RPMI8226 (cell line): ENCODE data around the gene MSANTD1.

Experiments
- DNase-seq: peaks from one replicate; pipeline ENCODE4 v3.0.0-alpha.2; 2015

MSANTD1 gene

GRCh38 chr4:3248811-3249661 lies at the start of gene MSANTD1:
Gene MSANTD1, plus strand, starts transcription at chr4:3249159. Its CDS starts 64 bp downstream, at chr4:3249223.
- DNase-seq: no peak

- no peak for DNase-seq
Measured at GRCh38 chr4:3199653-3200422, 49.1 kb upstream of the MSANTD1 start.

- DNase-seq: no peak
Measured at GRCh38 chr4:3200423-3201090, 48.4 kb upstream of the MSANTD1 start.

GRCh38 chr4:3201718-3202702 lies 46.9 kb upstream of the MSANTD1 start:
- no peak for DNase-seq

GRCh38 chr4:3202836-3203820 lies 45.8 kb upstream of the MSANTD1 start:
- no peak for DNase-seq

- no peak for DNase-seq
Measured at GRCh38 chr4:3203971-3204431, 45.0 kb upstream of the MSANTD1 start.

GRCh38 chr4:3205995-3206394 lies 43.0 kb upstream of the MSANTD1 start:
- no peak for DNase-seq

- no peak for DNase-seq
Measured at GRCh38 chr4:3206439-3207100, 42.4 kb upstream of the MSANTD1 start.

- no peak for DNase-seq
Measured at GRCh38 chr4:3207531-3208037, 41.4 kb upstream of the MSANTD1 start.

- no peak for DNase-seq
Measured at GRCh38 chr4:3208826-3209225, 40.1 kb upstream of the MSANTD1 start.

- DNase-seq: no peak
Measured at GRCh38 chr4:3209551-3210325, 39.2 kb upstream of the MSANTD1 start.

- DNase-seq: no peak
Measured at GRCh38 chr4:3210467-3210866, 38.5 kb upstream of the MSANTD1 start.

GRCh38 chr4:3211866-3212265 lies 37.1 kb upstream of the MSANTD1 start:
- no peak for DNase-seq

GRCh38 chr4:3212391-3213105 lies 36.4 kb upstream of the MSANTD1 start:
- DNase-seq: no peak

- DNase-seq: no peak
Measured at GRCh38 chr4:3213106-3213425, 35.9 kb upstream of the MSANTD1 start.

- no peak for DNase-seq
Measured at GRCh38 chr4:3213661-3214250, 35.2 kb upstream of the MSANTD1 start.

GRCh38 chr4:3215256-3215655 lies 33.7 kb upstream of the MSANTD1 start:
- no peak for DNase-seq

- DNase-seq: no peak
Measured at GRCh38 chr4:3215733-3216132, 33.2 kb upstream of the MSANTD1 start.
